Measurements from ENCODE around the gene KIAA0513. TPM values are rescaled to one million over a fixed set of nuclear protein-coding genes. Genes with fewer than 3 reads are reported as not detected.

KIAA0513 gene
- total and polyA plus RNA-seq, 2 of the 13 experiments (the other 11 are each of a cell fraction or from before 2014, with no cell fraction given): 1.8 TPM

- TF ChIP-seq, protein P1, sequence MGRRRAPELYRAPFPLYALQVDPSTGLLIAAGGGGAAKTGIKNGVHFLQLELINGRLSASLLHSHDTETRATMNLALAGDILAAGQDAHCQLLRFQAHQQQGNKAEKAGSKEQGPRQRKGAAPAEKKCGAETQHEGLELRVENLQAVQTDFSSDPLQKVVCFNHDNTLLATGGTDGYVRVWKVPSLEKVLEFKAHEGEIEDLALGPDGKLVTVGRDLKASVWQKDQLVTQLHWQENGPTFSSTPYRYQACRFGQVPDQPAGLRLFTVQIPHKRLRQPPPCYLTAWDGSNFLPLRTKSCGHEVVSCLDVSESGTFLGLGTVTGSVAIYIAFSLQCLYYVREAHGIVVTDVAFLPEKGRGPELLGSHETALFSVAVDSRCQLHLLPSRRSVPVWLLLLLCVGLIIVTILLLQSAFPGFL (CRISPR knock-in tag; IDR thresholded peaks at IDR 0.05): no peak
- TF ChIP-seq ZNF296 (CRISPR knock-in tag; conservative IDR thresholded peaks at IDR 0.05) (no peak), ZFP37 (CRISPR knock-in tag; IDR thresholded peaks at IDR 0.05; ENCODE audit: borderline replicate concordance) (peak; percentile 63), NFYB (CRISPR knock-in tag; IDR thresholded peaks at IDR 0.05) (no peak), HMG20A (CRISPR knock-in tag; IDR thresholded peaks at IDR 0.05; ENCODE audit: borderline replicate concordance) (no peak), NBN (conservative IDR thresholded peaks at IDR 0.05) (no peak), ZSCAN21 (CRISPR knock-in tag; IDR thresholded peaks at IDR 0.05; ENCODE audit: borderline replicate concordance) (peak; percentile 60; the same call in 1 of the 2 replicates), PCBP1 (IDR thresholded peaks at IDR 0.05; ENCODE audit: borderline replicate concordance, low read depth, low read length) (no peak), PPARG (CRISPR knock-in tag; conservative IDR thresholded peaks at IDR 0.05) (no peak), BRCA1 (CRISPR knock-in tag; IDR thresholded peaks at IDR 0.05) (0 out of 2 replicates have a peak, but pooled peaks have one; percentile 87), ZNF30 (CRISPR knock-in tag; IDR thresholded peaks at IDR 0.05) (peak; percentile 89; the same call in 1 of the 2 replicates), TGIF2 (CRISPR knock-in tag; IDR thresholded peaks at IDR 0.05) (no peak), THAP11 (CRISPR knock-in tag; IDR thresholded peaks at IDR 0.05) (0 out of 2 replicates have a peak, but pooled peaks have one; percentile 22), ZNF335 (CRISPR knock-in tag; IDR thresholded peaks at IDR 0.05) (0 out of 2 replicates have a peak, but pooled peaks have one; percentile 10), RXRA (CRISPR knock-in tag; IDR thresholded peaks at IDR 0.05) (peak; percentile 39; the same call in 1 of the 2 replicates), MED13 (CRISPR knock-in tag; IDR thresholded peaks at IDR 0.05) (no peak), ZNF232 (CRISPR knock-in tag; IDR thresholded peaks at IDR 0.05; ENCODE audit: borderline replicate concordance) (peak; percentile 82; the same call in 1 of the 2 replicates), ZBTB44 (CRISPR knock-in tag; IDR thresholded peaks at IDR 0.05) (no peak), ZNF3 (CRISPR knock-in tag; IDR thresholded peaks at IDR 0.05) (no peak), ZSCAN12 (CRISPR knock-in tag; IDR thresholded peaks at IDR 0.05) (no peak), HIVEP1 (CRISPR knock-in tag; IDR thresholded peaks at IDR 0.05) (peak; percentile 95), XBP1 (CRISPR knock-in tag; IDR thresholded peaks at IDR 0.05) (no peak), ZNF280D (CRISPR knock-in tag; IDR thresholded peaks at IDR 0.05) (peak; percentile 93), NR2F6 (IDR thresholded peaks at IDR 0.05) (no peak), NR2F6 (CRISPR knock-in tag; IDR thresholded peaks at IDR 0.05) (0 out of 2 replicates have a peak, but pooled peaks have one; percentile 9)
- TF ChIP-seq, protein P2, sequence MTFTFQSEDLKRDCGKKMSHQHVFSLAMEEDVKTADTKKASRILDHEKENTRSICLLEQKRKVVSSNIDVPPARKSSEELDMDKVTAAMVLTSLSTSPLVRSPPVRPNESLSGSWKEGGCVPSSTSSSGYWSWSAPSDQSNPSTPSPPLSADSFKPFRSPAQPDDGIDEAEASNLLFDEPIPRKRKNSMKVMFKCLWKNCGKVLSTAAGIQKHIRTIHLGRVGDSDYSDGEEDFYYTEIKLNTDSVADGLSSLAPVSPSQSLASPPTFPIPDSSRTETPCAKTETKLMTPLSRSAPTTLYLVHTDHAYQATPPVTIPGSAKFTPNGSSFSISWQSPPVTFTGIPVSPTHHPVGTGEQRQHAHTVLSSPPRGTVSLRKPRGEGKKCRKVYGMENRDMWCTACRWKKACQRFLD (CRISPR knock-in tag; IDR thresholded peaks at IDR 0.05; ENCODE audit: borderline replicate concordance): 0 out of 2 replicates have a peak, but pooled peaks have one; percentile 89
These were observed 28.1 kb downstream of the KIAA0513 start (continued) for GRCh38 chr16:85055493-85056210.

All from HepG2 (cell line).